Lower leg skin (tissue), 3 donors: Measurements from ENCODE around the gene CAAP1.

Experiments used
- CTCF ChIP-seq, 3 donors: fragments of 450-650 bp; IDR thresholded peaks; one replicate each; pipeline ENCODE4 v1.5.1; 2016; ENCODE audit warnings: antibody characterized with exemption in 3 of 3, mild to moderate bottlenecking in 3 of 3, moderate library complexity in 2 of 3
- POLR2A ChIP-seq, 2 donors: fragments of 450-650 bp; IDR thresholded peaks; one replicate each; pipeline ENCODE4 v1.6.1; 2016 to 2017; ENCODE audit warnings: antibody characterized with exemption in 2 of 2, mild to moderate bottlenecking in 1 of 2, moderate library complexity in 1 of 2

- TF ChIP-seq POLR2A (IDR thresholded peaks at IDR 0.05) (no peak), CTCF (IDR thresholded peaks at IDR 0.05) (no peak)
Measured at GRCh38 chr9:26791274-26791673, 101.3 kb downstream of the CAAP1 start.
